A172 (cell line): ENCODE data around the gene MFF. TPM values are rescaled to one million over a fixed set of nuclear protein-coding genes. Genes with fewer than 3 reads are reported as not detected.
"Not testable (repeated sequence)": the region's sequence is repeated elsewhere in the genome, so short reads cannot be mapped to it uniquely, and the experiment has no call there.

Source experiments
- DNase-seq: peaks from one replicate; pipeline ENCODE4 v3.0.0-alpha.2; 2015; ENCODE audit warnings: low spot score
- total RNA-seq: library from RNA; depleted of rRNA; stranded (reverse); fragments of >200 nt; shearing (Covaris generic); gene quantifications from 2 replicates; pipeline ENCODE4 v1.2.3, GENCODE V29; 2014

MFF gene
- total RNA-seq, 1 experiment from 2014 or later, result 192 TPM

GRCh38 chr2:227377467-227378351 lies 52.7 kb downstream of the MFF start:
- DNase-seq, result no peak

GRCh38 chr2:227378371-227378782 lies 53.3 kb downstream of the MFF start:
- no peak for DNase-seq

GRCh38 chr2:227379095-227379494 lies 54.0 kb downstream of the MFF start, which contains the start of gene TM4SF20:
TM4SF20 (minus strand) TSS chr2:227379306; CDS start chr2:227379268, 38 bp downstream.
- DNase-seq, result no peak

- not testable (repeated sequence) for DNase-seq
These were observed 57.3 kb downstream of the MFF start for GRCh38 chr2:227382241-227382835.

GRCh38 chr2:227383686-227384085 lies 58.6 kb downstream of the MFF start:
- no peak for DNase-seq

- no peak for DNase-seq
These were observed 61.6 kb downstream of the MFF start for GRCh38 chr2:227386630-227387029.

GRCh38 chr2:227387583-227387982 lies 62.5 kb downstream of the MFF start, which contains the start of gene SCYGR1:
SCYGR1 (minus strand) TSS chr2:227387949; CDS start chr2:227387949, 0 bp downstream.
- DNase-seq, result not testable (repeated sequence)

- peak; percentile 82 for DNase-seq
These were observed 63.5 kb downstream of the MFF start for GRCh38 chr2:227388537-227389011.

- no peak for DNase-seq
These were observed 64.2 kb downstream of the MFF start for GRCh38 chr2:227389231-227389630.

- DNase-seq, result no peak
These were observed 64.6 kb downstream of the MFF start for GRCh38 chr2:227389661-227390060.

- DNase-seq, result no peak
These were observed 65.6 kb downstream of the MFF start for GRCh38 chr2:227390468-227391256.

- no peak for DNase-seq
These were observed 69.3 kb downstream of the MFF start for GRCh38 chr2:227394401-227394800.

- DNase-seq, result no peak
These were observed 70.5 kb downstream of the MFF start for GRCh38 chr2:227395556-227395955.

- DNase-seq, result no peak
These were observed 72.5 kb downstream of the MFF start for GRCh38 chr2:227397562-227397961.

GRCh38 chr2:227398684-227399670 lies 73.9 kb downstream of the MFF start:
- no peak for DNase-seq

- no peak for DNase-seq
These were observed 76.5 kb downstream of the MFF start for GRCh38 chr2:227401550-227401949.

- DNase-seq, result no peak
These were observed 77.3 kb downstream of the MFF start for GRCh38 chr2:227402321-227402720.

GRCh38 chr2:227402959-227403358 lies 77.9 kb downstream of the MFF start:
- DNase-seq, result peak; percentile 32

- DNase-seq, result no peak
These were observed 79.7 kb downstream of the MFF start for GRCh38 chr2:227404585-227405271.
